Kidney (tissue), 14 donors: ENCODE measurements around the gene POMGNT2. TPM values are rescaled to one million over a fixed set of nuclear protein-coding genes. Genes with fewer than 3 reads are reported as not detected.

Source experiments
- DNase-seq, 5 donors: peaks; one replicate each; pipeline ENCODE4 v3.0.0-alpha.2; 2013 to 2020
- FAIRE-seq: peaks from 2 replicates; lab custom pipeline; 2012; peaks lifted over from hg19 to GRCh38; lab: Jason Lieb, UNC
- H3K27ac ChIP-seq, 2 donors: one replicate each; pipeline ENCODE4 v1.7.0; 2013; ENCODE audit warnings: low read depth in 2 of 2, low read length in 2 of 2, inconsistent platforms in 1 of 2
- H3K27me3 ChIP-seq: one replicate; pipeline ENCODE4 v1.7.1; 2013; ENCODE audit warnings: low read length, inconsistent platforms; ENCODE audit not compliant: control insufficient read depth, insufficient read depth
- H3K36me3 ChIP-seq, 3 donors: one replicate each; pipeline versions ENCODE4 v1.7.0 to v1.7.1; 2013; ENCODE audit warnings: low read length in 3 of 3, control low read depth in 1 of 3, inconsistent platforms in 1 of 3; ENCODE audit not compliant: insufficient read depth in 3 of 3, control insufficient read depth in 2 of 3
- H3K4me1 ChIP-seq, 3 donors: one replicate each; pipeline versions ENCODE4 v1.7.0 to v1.7.1; 2013; ENCODE audit warnings: low read length in 3 of 3, inconsistent platforms in 1 of 3, low read depth in 1 of 3; ENCODE audit not compliant: control insufficient read depth in 2 of 3, insufficient read depth in 2 of 3
- H3K4me3 ChIP-seq, 3 donors: one replicate each; pipeline versions ENCODE4 v1.7.0 to v1.8.1; 2013; ENCODE audit warnings: low read length in 3 of 3, control low read depth in 1 of 3, inconsistent platforms in 1 of 3
- H3K9ac ChIP-seq, 3 donors: one replicate each; pipeline versions ENCODE4 v1.7.0 to v1.7.1; 2013; ENCODE audit warnings: low read length in 3 of 3, control low read depth in 1 of 3, inconsistent platforms in 1 of 3
- H3K9me3 ChIP-seq, 3 donors: one replicate each; pipeline versions ENCODE4 v1.7.0 to v1.7.1; 2013; ENCODE audit warnings: low read length in 3 of 3, control low read depth in 1 of 3, inconsistent platforms in 1 of 3; ENCODE audit not compliant: control insufficient read depth in 2 of 3, insufficient read depth in 1 of 3
- CTCF ChIP-seq: IDR thresholded peaks from 3 replicates; pipeline ENCODE4 v1.5.1; 2012; ENCODE audit warnings: mild to moderate bottlenecking, moderate library complexity, borderline replicate concordance; ENCODE audit not compliant: insufficient read depth; ENCODE audit errors: extremely low read depth
- intact Hi-C: fragments of 100-400 bp; cut with DNase I; formaldehyde crosslinking; loops from one replicate; pipeline ENCODE4 v1.11.1; 2022
- polyA plus RNA-seq: library from polyadenylated mRNA; stranded (reverse); fragments of 350-450 nt; fragmentation: Illumina TruSeq; extraction: RNeasy Lipid Tissue Mini Kit (QIAGEN cat#74804); gene quantifications from one replicate; pipeline ENCODE4 v1.2.3, GENCODE V29; 2014; ENCODE audit warnings: low read depth, low replicate concordance; ENCODE audit not compliant: insufficient read depth
- total RNA-seq: library from RNA; stranded (reverse); fragmentation: NEBNext Ultra II Directional; extraction: Animal tissue kit (Norgen Biotek cat#: 25700); gene quantifications from one replicate; pipeline ENCODE4 v1.2.1, GENCODE V29; 2021
- donor health status: control.
- donor health status: control.
- donor health status: control.
- donor health status: control.
- donor health status: control.
- donor health status: DM: yes; HTN: yes; CAD: no.
- donor health status: Normal renal cell carcinoma (clear cell type).

POMGNT2 gene
- total and polyA plus RNA-seq, 2 donors from 2014 or later, result 15.4 to 16.0 TPM

- Histone ChIP-seq H3K4me1 (no peaks in the 10 kb centered on the region), H3K36me3 (no peaks in the 10 kb centered on the region), H3K9me3 (no peaks in the 10 kb centered on the region), H3K9ac (no peak overlapping the region), H3K27me3 (no peaks in the 10 kb centered on the region), H3K4me3 (peak overlapping the region in 1 of 3 donors; percentile 1), H3K27ac (no peak overlapping the region)
- intact Hi-C loops, result loop anchor here (10.0 kb wide), 2 partner anchors 198 to 352 kb away; no protein-coding TSS in a partner anchor
- FAIRE-seq, result no peak
- no peak for TF ChIP-seq CTCF
- DNase-seq, result peak in 2 of 5 donors; percentile 56 to 63
Measured at GRCh38 chr3:43152649-43153048, 46.8 kb upstream of the POMGNT2 start.

GRCh38 chr3:43148033-43148432 is 42.2 kb upstream of the POMGNT2 start:
- Histone ChIP-seq H3K36me3 (no peaks in the 10 kb centered on the region), H3K4me1 (no peaks in the 10 kb centered on the region), H3K9ac (no peak overlapping the region), H3K27me3 (no peaks in the 10 kb centered on the region), H3K27ac (no peak overlapping the region), H3K9me3 (no peaks in the 10 kb centered on the region), H3K4me3 (no peak overlapping the region)
- TF ChIP-seq CTCF, result no peak
- intact Hi-C loops, result no loop called here
- no peak for DNase-seq
- peak; percentile 68 for FAIRE-seq

- H3K4me1 ChIP-seq, result no peaks in the 10 kb centered on the region
- H3K9me3 ChIP-seq, result no peaks in the 10 kb centered on the region
- no peaks in the 10 kb centered on the region for H3K27me3 ChIP-seq
- intact Hi-C loops, result no loop called here
- H3K36me3 ChIP-seq, result no peaks in the 10 kb centered on the region
- no peak overlapping the region for H3K27ac ChIP-seq
- no peak overlapping the region for H3K9ac ChIP-seq
- H3K4me3 ChIP-seq, result no peak overlapping the region
- no peak for FAIRE-seq
- no peak for DNase-seq
- TF ChIP-seq CTCF, result no peak
Measured at GRCh38 chr3:43146599-43146998, 40.7 kb upstream of the POMGNT2 start.
